Mammary epithelial cell (primary cell): ENCODE results near the gene MAPKAPK3.

Experiments
- CTCF ChIP-seq, 2 donors: IDR thresholded peaks in 1 of 2; conservative IDR thresholded peaks in 1 of 2; 2 replicates each; pipeline ENCODE4 v1.5.1; 2011 to 2012; ENCODE audit warnings: inconsistent platforms in 2 of 2, low read length in 2 of 2, mild to moderate bottlenecking in 2 of 2, control low read depth in 1 of 2, low read depth in 1 of 2; ENCODE audit not compliant: insufficient read depth in 1 of 2; ENCODE audit errors: extremely low read depth in 1 of 2
- EZH2 ChIP-seq: IDR thresholded peaks from 2 replicates; pipeline ENCODE4 v1.6.1; 2012; ENCODE audit warnings: low read length, inconsistent platforms, borderline replicate concordance

- TF ChIP-seq CTCF (conservative IDR thresholded peaks at IDR 0.05 in 1 of 2, IDR thresholded peaks at IDR 0.05 in 1 of 2; ENCODE audit: extremely low read depth in 1 of 2, insufficient read depth in 1 of 2, low read depth in 1 of 2, low read length in 2 of 2) = no peak
- TF ChIP-seq EZH2 = no peak
These were observed 1.0 kb downstream of the MAPKAPK3 start for GRCh38 chr3:50617911-50618481.
